AG04449 (cell line): ENCODE measurements around the gene RTN4.
A peak's percentile ranks its signal among the peaks of the same experiment; 100 is the strongest.

Experiments
- CTCF ChIA-PET: fragments of 350-600 bp; formaldehyde crosslinking; extraction: SDS; loops from one replicate; lab custom pipeline; 2021; ENCODE audit warnings: antibody characterized with exemption; lab: Yijun Ruan, JAX
- POLR2A ChIA-PET: fragments of 400-600, 350-600 bp; formaldehyde crosslinking; extraction: SDS; loops from one replicate; lab custom pipeline; 2020; ENCODE audit warnings: antibody characterized with exemption, inconsistent platforms; lab: Yijun Ruan, JAX
- DNase-seq: peaks from one replicate; pipeline ENCODE4 v3.0.0-alpha.2; 2010; ENCODE audit warnings: low read depth, low spot score
- H3K4me3 ChIP-seq: 2 replicates; pipeline ENCODE4 v1.5.1; 2011; ENCODE audit warnings: low read depth, mild to moderate bottlenecking, control low read depth, low read length
- TF ChIP-seq, protein P1 (sequence below): IDR thresholded peaks from one replicate; pipeline ENCODE4 v1.5.1; 2011; ENCODE audit warnings: mild to moderate bottlenecking, moderate library complexity, low read length, control low read depth, inconsistent platforms; ENCODE audit not compliant: insufficient read depth; ENCODE audit errors: missing control alignments

RTN4 gene

DNA sequence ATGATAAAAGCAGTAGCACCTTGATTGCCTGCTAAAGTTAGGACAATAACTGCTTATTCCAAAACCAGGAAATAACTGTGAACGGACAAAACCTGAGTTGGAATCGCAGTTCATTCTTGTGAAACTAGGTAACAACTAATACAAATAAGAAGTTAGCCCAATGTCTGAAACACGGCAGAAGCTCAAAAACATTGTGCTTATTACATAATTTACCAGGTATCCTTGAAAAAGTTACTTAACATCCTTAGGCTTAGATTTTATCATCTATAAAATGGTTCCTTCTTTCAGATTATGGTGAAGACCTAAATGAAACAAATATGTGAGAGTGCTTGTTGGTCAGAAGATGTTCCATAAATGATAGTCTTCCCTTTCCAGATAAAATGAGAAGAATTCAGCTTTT, 32.4 kb downstream of the RTN4 start:
- CTCF ChIA-PET, result interaction anchor here (0.8 to 11.4 kb wide), 3 partner anchors 31 to 160 kb away, joined by 3 to 109 read pairs (median 5); no protein-coding TSS in a partner anchor

DNA sequence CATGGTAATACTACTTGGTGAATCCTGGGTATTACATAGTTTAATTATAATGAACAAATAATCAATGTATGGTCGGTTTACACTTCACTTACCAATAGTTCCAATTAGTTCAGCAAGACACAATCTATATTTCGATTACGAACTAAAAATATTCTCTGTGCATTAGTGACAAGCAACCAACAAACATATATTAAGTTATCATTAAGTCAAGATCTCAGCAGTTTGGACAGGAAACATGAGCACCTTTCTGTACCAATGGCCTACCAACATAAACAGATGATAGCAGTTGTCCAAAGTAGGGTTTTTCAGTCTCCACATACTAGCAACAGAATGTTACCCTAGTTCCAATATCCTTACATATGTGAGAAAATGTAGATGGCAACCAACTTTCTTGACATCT, 32.8 kb downstream of the RTN4 start:
- TF ChIP-seq, protein P1, sequence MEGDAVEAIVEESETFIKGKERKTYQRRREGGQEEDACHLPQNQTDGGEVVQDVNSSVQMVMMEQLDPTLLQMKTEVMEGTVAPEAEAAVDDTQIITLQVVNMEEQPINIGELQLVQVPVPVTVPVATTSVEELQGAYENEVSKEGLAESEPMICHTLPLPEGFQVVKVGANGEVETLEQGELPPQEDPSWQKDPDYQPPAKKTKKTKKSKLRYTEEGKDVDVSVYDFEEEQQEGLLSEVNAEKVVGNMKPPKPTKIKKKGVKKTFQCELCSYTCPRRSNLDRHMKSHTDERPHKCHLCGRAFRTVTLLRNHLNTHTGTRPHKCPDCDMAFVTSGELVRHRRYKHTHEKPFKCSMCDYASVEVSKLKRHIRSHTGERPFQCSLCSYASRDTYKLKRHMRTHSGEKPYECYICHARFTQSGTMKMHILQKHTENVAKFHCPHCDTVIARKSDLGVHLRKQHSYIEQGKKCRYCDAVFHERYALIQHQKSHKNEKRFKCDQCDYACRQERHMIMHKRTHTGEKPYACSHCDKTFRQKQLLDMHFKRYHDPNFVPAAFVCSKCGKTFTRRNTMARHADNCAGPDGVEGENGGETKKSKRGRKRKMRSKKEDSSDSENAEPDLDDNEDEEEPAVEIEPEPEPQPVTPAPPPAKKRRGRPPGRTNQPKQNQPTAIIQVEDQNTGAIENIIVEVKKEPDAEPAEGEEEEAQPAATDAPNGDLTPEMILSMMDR, result no peak
- CTCF ChIA-PET, result interaction anchor here (0.8 to 11.4 kb wide), 4 partner anchors 15 to 160 kb away, joined by 3 to 109 read pairs (median 3); partner anchors contain the start of gene RTN4
- H3K4me3 ChIP-seq, result no peak overlapping the region
- no peak for DNase-seq
- POLR2A ChIA-PET, result interaction anchor here (0.7 kb wide), 1 partner anchor 104 kb away, joined by 3 read pairs; no protein-coding TSS in a partner anchor

More for the DNA sequence above, 32.4 kb downstream of the RTN4 start:
- no peak for DNase-seq
- POLR2A ChIA-PET, result interaction anchor here (0.7 to 0.9 kb wide), 2 partner anchors 31 to 103 kb away, joined by 3 to 4 read pairs; no protein-coding TSS in a partner anchor
- TF ChIP-seq, protein P1, result no peak
- no peak overlapping the region for H3K4me3 ChIP-seq

DNA sequence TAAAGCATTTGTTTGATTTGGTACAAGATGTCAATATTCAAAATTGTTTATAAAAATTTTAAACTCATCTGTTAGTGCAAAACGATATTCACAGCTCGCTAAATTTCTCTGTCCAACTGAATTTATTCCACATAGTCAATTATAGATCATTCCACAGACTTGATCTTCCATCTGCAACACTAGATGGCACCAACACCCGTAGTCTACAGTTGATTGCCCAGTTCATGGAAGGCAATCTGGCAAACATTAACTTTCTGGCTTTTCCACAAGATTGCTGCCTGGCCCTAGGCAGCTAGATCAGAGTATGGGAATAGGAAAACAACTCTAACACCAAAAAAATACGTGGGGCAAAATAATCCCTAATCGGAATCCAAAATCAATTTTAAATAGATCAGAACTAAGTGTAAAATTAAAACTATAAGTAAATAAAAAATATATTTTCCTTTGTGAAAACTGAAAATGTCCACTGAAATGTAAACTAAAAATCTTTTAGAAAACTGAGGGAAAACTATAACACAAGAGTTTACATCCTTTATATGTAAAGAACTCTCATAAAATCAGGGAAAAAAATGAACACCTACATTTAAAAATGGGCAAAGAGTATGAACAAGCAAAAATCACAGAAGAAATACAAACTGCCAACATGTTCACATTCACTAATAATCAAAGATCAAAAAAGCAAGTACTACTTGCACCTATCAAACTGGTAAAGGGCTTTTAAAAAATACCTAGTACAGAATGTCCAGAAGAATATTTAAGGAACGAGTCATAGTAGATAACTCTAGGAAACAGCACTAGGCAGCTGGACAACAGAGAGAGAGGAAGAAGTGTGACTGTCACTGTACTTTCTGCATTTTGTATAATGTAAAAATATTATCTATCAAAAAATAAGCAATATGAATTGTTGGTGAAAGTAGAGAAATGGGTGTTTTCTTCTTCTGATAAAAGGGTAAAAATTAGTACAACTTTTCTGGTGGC, 35.0 kb downstream of the RTN4 start:
- ChIA-PET POLR2A (interaction anchor here (1.5 kb wide), 1 partner anchor 35 kb away, joined by 5 read pairs; the partner anchor contains the start of gene RTN4), CTCF (interaction anchor here (0.6 to 11.4 kb wide), 14 partner anchors 10 to 161 kb away, joined by 3 to 109 read pairs (median 5); no protein-coding TSS in a partner anchor)
- TF ChIP-seq, protein P1, result peak; percentile 58
- DNase-seq, result no peak
- H3K4me3 ChIP-seq, result no peak overlapping the region

DNA sequence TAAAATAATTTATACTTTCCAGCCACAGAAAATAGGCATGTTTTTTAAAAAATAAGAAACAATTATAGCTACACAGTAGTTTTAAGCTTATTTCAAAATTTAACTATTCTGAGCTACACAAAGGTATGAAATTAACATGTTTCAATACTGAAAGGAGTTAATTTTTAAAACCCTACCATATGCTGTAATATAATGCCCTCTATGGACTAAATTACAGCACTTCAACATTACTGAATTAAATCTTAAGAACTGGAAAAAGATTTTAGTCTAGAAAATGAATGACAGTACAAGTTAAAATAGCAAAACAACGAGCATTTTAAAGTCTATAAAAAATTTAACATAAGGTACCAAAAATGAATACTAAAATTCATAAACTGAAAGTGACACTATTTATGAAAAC, 36.3 kb downstream of the RTN4 start:
- ChIA-PET POLR2A (no interaction called here), CTCF (interaction anchor here (0.7 to 11.4 kb wide), 11 partner anchors 8 to 176 kb away, joined by 3 to 109 read pairs (median 5); no protein-coding TSS in a partner anchor)
- no peak for DNase-seq
- H3K4me3 ChIP-seq, result no peak overlapping the region
- TF ChIP-seq, protein P1, result no peak

DNA sequence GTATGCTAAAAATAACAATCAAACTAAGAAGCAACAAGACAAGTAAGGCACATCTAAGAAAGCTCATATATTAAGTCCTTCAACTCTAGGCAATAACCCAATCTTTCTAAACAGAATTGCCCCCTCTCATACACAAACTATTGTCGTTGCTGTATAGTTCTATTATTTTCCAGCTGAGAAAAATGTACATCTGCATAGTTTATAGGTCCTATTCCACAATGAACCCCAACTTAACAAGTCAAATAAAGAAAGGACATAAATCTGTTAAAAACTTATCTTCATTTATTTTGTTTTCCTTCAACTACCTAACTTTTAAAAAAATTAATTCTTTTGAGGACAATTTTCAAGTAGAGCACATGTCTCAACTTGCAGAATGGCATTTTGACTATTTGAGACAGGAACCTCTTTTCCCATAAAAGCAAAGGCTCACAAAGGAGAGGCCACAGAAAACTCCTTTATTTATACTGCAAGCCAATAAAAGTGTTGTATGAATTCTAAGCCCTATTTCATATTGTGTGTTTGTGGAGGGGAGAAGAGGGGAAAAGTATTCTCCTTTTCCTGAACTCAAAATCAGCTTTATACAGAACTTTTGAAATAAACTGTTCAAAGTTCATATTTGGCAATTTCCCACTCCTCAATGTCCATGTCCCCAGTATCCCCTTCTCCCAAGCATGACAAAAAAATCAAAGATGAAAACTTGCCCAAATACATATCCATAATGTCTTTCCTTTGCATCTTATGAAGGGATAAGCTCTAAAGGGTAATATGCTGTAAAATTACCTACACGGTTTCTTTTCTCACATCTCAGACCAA, 37.4 kb downstream of the RTN4 start:
- POLR2A ChIA-PET, result no interaction called here
- TF ChIP-seq, protein P1, result no peak
- H3K4me3 ChIP-seq, result no peak overlapping the region
- DNase-seq, result no peak
- CTCF ChIA-PET, result interaction anchor here (0.9 to 11.4 kb wide), 7 partner anchors 9 to 175 kb away, joined by 3 to 109 read pairs (median 4); no protein-coding TSS in a partner anchor
